Measurements from ENCODE around the gene BFSP2.

The BFSP2 gene

GRCh38 chr3:133364704-133365103 lies 35.2 kb upstream of the BFSP2 start:
- no peak for DNase-seq (ENCODE audit: low read depth)
- no peak for TF ChIP-seq CTCF (IDR thresholded peaks at IDR 0.05; ENCODE audit: insufficient read depth, low read depth, low read length, missing control alignments)

GRCh38 chr3:133366921-133367320 lies 32.9 kb upstream of the BFSP2 start:
- DNase-seq (ENCODE audit: low read depth), result no peak
- TF ChIP-seq CTCF (IDR thresholded peaks at IDR 0.05; ENCODE audit: insufficient read depth, low read depth, low read length, missing control alignments), result no peak
- H3K4me3 ChIP-seq (ENCODE audit: low read length), result no peak overlapping the region

More at GRCh38 chr3:133364704-133365103, 35.2 kb upstream of the BFSP2 start:
- no peak overlapping the region for H3K4me3 ChIP-seq (ENCODE audit: low read length)

- H3K4me3 ChIP-seq (ENCODE audit: low read length), result no peak overlapping the region
- no peak for TF ChIP-seq CTCF (IDR thresholded peaks at IDR 0.05; ENCODE audit: insufficient read depth, low read depth, low read length, missing control alignments)
- DNase-seq (ENCODE audit: low read depth), result no peak
These were observed 32.5 kb upstream of the BFSP2 start for GRCh38 chr3:133367403-133367802.

- no peak for DNase-seq (ENCODE audit: low read depth)
- no peak overlapping the region for H3K4me3 ChIP-seq (ENCODE audit: low read length)
- TF ChIP-seq CTCF (IDR thresholded peaks at IDR 0.05; ENCODE audit: insufficient read depth, low read depth, low read length, missing control alignments), result no peak
These were observed 31.9 kb upstream of the BFSP2 start for GRCh38 chr3:133367956-133368355.

- no peak overlapping the region for H3K4me3 ChIP-seq (ENCODE audit: low read length)
- TF ChIP-seq CTCF (IDR thresholded peaks at IDR 0.05; ENCODE audit: insufficient read depth, low read depth, low read length, missing control alignments), result no peak
- no peak for DNase-seq (ENCODE audit: low read depth)
These were observed 31.3 kb upstream of the BFSP2 start for GRCh38 chr3:133368371-133369067.

- no peak for DNase-seq (ENCODE audit: low read depth)
- TF ChIP-seq CTCF (IDR thresholded peaks at IDR 0.05; ENCODE audit: insufficient read depth, low read depth, low read length, missing control alignments), result no peak
- no peak overlapping the region for H3K4me3 ChIP-seq (ENCODE audit: low read length)
These were observed 30.8 kb upstream of the BFSP2 start for GRCh38 chr3:133369068-133369440.

- DNase-seq (ENCODE audit: low read depth), result no peak
- TF ChIP-seq CTCF (IDR thresholded peaks at IDR 0.05; ENCODE audit: insufficient read depth, low read depth, low read length, missing control alignments), result no peak
These were observed 28.7 kb upstream of the BFSP2 start for GRCh38 chr3:133371181-133371580.

More at GRCh38 chr3:133371181-133371580, 28.7 kb upstream of the BFSP2 start:
- H3K4me3 ChIP-seq (ENCODE audit: low read length), result no peak overlapping the region

Measured in epithelial cell of esophagus (primary cell).